ENCODE results near the gene C1QB. TPM values are rescaled to one million over a fixed set of nuclear protein-coding genes. Genes with fewer than 3 reads are reported as not detected.

C1QB gene
- total and polyA plus RNA-seq, 2 of the 4 experiments (the other 2 are of a cell fraction) = not detected

DNA sequence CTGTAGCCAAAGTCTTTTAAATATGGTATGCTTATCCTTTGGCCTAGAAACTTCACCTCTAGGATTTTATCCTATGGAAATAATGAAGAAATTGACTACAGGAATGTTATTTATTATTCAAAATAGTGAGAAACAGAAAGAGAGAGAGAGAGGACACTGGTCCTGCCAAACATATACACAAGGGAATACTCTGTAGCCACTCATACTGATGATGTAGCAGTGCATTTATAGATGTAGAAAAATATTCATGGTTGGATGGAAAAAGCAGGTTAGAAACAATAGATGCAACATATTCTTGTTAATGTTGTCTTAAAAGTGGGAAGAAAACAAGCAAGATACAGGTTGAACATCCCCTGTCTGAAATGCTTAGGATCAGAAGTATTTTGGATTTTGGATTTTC lies 35.4 kb downstream of the C1QB start:
- Histone ChIP-seq H3K9ac (ENCODE audit: low read depth, low read length) (no peak overlapping the region), H3K4me1 (ENCODE audit: control insufficient read depth, insufficient read depth, low read length) (peaks cover 10% of the 10 kb centered on the region), H3K18ac (ENCODE audit: low read depth, low read length) (no peak overlapping the region), H2BK5ac (ENCODE audit: low read depth, low read length, poor library complexity, severe bottlenecking) (no peak overlapping the region), H3K79me1 (ENCODE audit: low read depth in 1 of 2, low read length in 2 of 2) (no peaks in the 10 kb centered on the region), H3K9me3 (ENCODE audit: control insufficient read depth, insufficient read depth, low read length) (no peaks in the 10 kb centered on the region), H3K4me2 (ENCODE audit: low read depth, low read length) (no peak overlapping the region), H4K8ac (ENCODE audit: low read depth in 2 of 2, low read length in 2 of 2) (no peak overlapping the region), H2AK5ac (ENCODE audit: low read depth, low read length) (no peak overlapping the region), H2AFZ (replicated peaks; ENCODE audit: low read length, poor library complexity) (no peak overlapping the region), H4K20me1 (ENCODE audit: insufficient read depth, low read length) (no peaks in the 10 kb centered on the region), H3K36me3 (ENCODE audit: control insufficient read depth, insufficient read depth, low read length) (no peaks in the 10 kb centered on the region), H2BK15ac (ENCODE audit: low read depth, low read length) (no peak overlapping the region), H2BK20ac (ENCODE audit: low read depth, low read length) (no peak overlapping the region), H3K9me1 (ENCODE audit: insufficient read depth, low read length) (0 out of 2 replicates have a peak, but pooled peaks cover 5% of the 10 kb centered on the region), H3K4ac (ENCODE audit: low read depth, low read length) (no peak overlapping the region), H3K4me3 (ENCODE audit: insufficient read depth, low read depth, low read length) (no peak overlapping the region), H3K14ac (replicated peaks; ENCODE audit: low read depth, low read length) (no peak overlapping the region), H2BK120ac (ENCODE audit: low read depth, low read length) (peak overlapping the region; percentile 51; the same call in 1 of the 2 replicates), H3K56ac (ENCODE audit: extremely low read depth, insufficient read depth, low read length) (no peak overlapping the region), H3K23ac (ENCODE audit: low read depth, low read length) (no peak overlapping the region), H3K27me3 (ENCODE audit: control insufficient read depth, insufficient read depth, low read length) (peaks cover 4% of the 10 kb centered on the region; the same call in 1 of the 2 replicates), H3K27ac (ENCODE audit: insufficient read depth, low read length) (no peak overlapping the region), H4K91ac (ENCODE audit: insufficient read depth, low read depth, low read length) (no peak overlapping the region), H2AK9ac (replicated peaks; ENCODE audit: low read depth, low read length, poor library complexity) (no peak overlapping the region), H4K5ac (ENCODE audit: low read depth, low read length) (no peak overlapping the region)
- intact Hi-C loops (cut with micrococcal nuclease) (no loop called here), dilution Hi-C loops (cut with HindIII; ENCODE audit: low sequenced_read_pairs, unreplicated experiment) (no loop called here), in situ Hi-C loops (cut with MboI; ENCODE audit: low sequenced_read_pairs) (no loop called here)
- no TSS peak for BruUV-seq (replicated peaks)
- TF ChIP-seq MAZ (IDR thresholded peaks at IDR 0.05; ENCODE audit: borderline replicate concordance, low read depth, low read length) (no peak), CEBPB (IDR thresholded peaks at IDR 0.05; ENCODE audit: low read depth, low read length) (no peak), RFX5 (IDR thresholded peaks at IDR 0.05; ENCODE audit: low read depth, low read length) (no peak), BHLHE40 (IDR thresholded peaks at IDR 0.05; ENCODE audit: low read depth, low read length) (no peak), RCOR1 (IDR thresholded peaks at IDR 0.05; ENCODE audit: insufficient replicate concordance, low read length) (no peak)
- TF ChIP-seq, protein P1, sequence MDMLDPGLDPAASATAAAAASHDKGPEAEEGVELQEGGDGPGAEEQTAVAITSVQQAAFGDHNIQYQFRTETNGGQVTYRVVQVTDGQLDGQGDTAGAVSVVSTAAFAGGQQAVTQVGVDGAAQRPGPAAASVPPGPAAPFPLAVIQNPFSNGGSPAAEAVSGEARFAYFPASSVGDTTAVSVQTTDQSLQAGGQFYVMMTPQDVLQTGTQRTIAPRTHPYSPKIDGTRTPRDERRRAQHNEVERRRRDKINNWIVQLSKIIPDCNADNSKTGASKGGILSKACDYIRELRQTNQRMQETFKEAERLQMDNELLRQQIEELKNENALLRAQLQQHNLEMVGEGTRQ (IDR thresholded peaks at IDR 0.05; ENCODE audit: low read depth, low read length) = no peak
- TF ChIP-seq, protein P2, sequence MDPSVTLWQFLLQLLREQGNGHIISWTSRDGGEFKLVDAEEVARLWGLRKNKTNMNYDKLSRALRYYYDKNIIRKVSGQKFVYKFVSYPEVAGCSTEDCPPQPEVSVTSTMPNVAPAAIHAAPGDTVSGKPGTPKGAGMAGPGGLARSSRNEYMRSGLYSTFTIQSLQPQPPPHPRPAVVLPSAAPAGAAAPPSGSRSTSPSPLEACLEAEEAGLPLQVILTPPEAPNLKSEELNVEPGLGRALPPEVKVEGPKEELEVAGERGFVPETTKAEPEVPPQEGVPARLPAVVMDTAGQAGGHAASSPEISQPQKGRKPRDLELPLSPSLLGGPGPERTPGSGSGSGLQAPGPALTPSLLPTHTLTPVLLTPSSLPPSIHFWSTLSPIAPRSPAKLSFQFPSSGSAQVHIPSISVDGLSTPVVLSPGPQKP (IDR thresholded peaks at IDR 0.05; ENCODE audit: borderline replicate concordance, low read depth, low read length) = no peak
- no peak for DNase-seq
- ChIA-PET CTCF (no interaction called here), POLR2A (ENCODE audit: unreplicated experiment) (no interaction called here)
- ATAC-seq (ENCODE audit: low read depth) = no peak
